GM19324 (cell line): Measurements from ENCODE around the gene AZU1.
"Not testable (repeated sequence)": the region's sequence is repeated elsewhere in the genome, so short reads cannot be mapped to it uniquely, and the experiment has no call there.

Experiments used
- ATAC-seq: cut with Tn5 transposase; IDR thresholded peaks from one replicate; pipeline ENCODE4 v1.9.1; 2021; ENCODE audit warnings: mild to moderate bottlenecking, moderate library complexity; ENCODE audit not compliant: unreplicated experiment, low FRiP score

AZU1 gene

GRCh38 chr19:807627-808422 lies 19.8 kb upstream of the AZU1 start:
- ATAC-seq = no peak

GRCh38 chr19:808423-808775 lies 19.2 kb upstream of the AZU1 start:
- ATAC-seq = no peak

- ATAC-seq = no peak
Observed at GRCh38 chr19:810077-810855, 17.4 kb upstream of the AZU1 start.

GRCh38 chr19:810883-811489 lies 16.7 kb upstream of the AZU1 start:
- ATAC-seq = no peak

- no peak for ATAC-seq
Observed at GRCh38 chr19:811506-812048, 16.1 kb upstream of the AZU1 start.

GRCh38 chr19:812049-812746 lies 15.4 kb upstream of the AZU1 start:
- no peak for ATAC-seq

GRCh38 chr19:812747-813218 lies 14.9 kb upstream of the AZU1 start:
- ATAC-seq = no peak

- ATAC-seq = no peak
Observed at GRCh38 chr19:813219-814151, 14.2 kb upstream of the AZU1 start.

- no peak for ATAC-seq
Observed at GRCh38 chr19:814152-815078, 13.2 kb upstream of the AZU1 start.

- no peak for ATAC-seq
Observed at GRCh38 chr19:815079-815774, 12.4 kb upstream of the AZU1 start.

- no peak for ATAC-seq
Observed at GRCh38 chr19:815775-816499, 11.7 kb upstream of the AZU1 start.

GRCh38 chr19:816500-816857 lies 11.2 kb upstream of the AZU1 start:
- ATAC-seq = no peak

GRCh38 chr19:820212-820611 lies 7.4 kb upstream of the AZU1 start:
- not testable (repeated sequence) for ATAC-seq

- no peak for ATAC-seq
Observed at GRCh38 chr19:821231-821824, 6.3 kb upstream of the AZU1 start.

GRCh38 chr19:821825-822503 lies 5.7 kb upstream of the AZU1 start, which contains the start of gene PLPPR3:
PLPPR3 (minus strand) TSS chr19:821955; CDS start chr19:821559, 396 bp downstream.
- no peak for ATAC-seq

- ATAC-seq = no peak
Observed at GRCh38 chr19:823565-824121, 4.0 kb upstream of the AZU1 start.
